H1 (cell line): Measurements from ENCODE around the gene GRHL3. TPM values are rescaled to one million over a fixed set of nuclear protein-coding genes. Genes with fewer than 3 reads are reported as not detected.

Experiments
- CTCF ChIA-PET: fragments of 300-600 bp; sonication (Branson Sonifier 250); formaldehyde crosslinking; loops from one replicate; lab custom pipeline; 2021; ENCODE audit not compliant: partially characterized antibody; lab: Charles Lee
- POLR2A ChIA-PET: fragments of 300-600 bp; sonication (Branson Sonifier 250); formaldehyde crosslinking; loops from one replicate; lab custom pipeline; 2021; ENCODE audit warnings: inconsistent platforms; ENCODE audit not compliant: partially characterized antibody; lab: Charles Lee
- DNase-seq, 2 experiments: peaks; one replicate each; pipeline versions ENCODE4 v3.0.0 to v3.0.0-alpha.2; 2010 to 2022; ENCODE audit warnings: low spot score in 2 of 2, low read depth in 1 of 2, mixed read lengths in 1 of 2
- FAIRE-seq: peaks from 2 replicates; lab custom pipeline; 2011; peaks lifted over from hg19 to GRCh38; lab: Jason Lieb, UNC
- H2AFZ ChIP-seq: 2 replicates; pipeline ENCODE4 v1.8.1; 2012; ENCODE audit warnings: low read length, inconsistent platforms
- H2AK5ac ChIP-seq: 2 replicates; pipeline ENCODE4 v1.6.1; 2013; ENCODE audit warnings: low read depth, low read length
- H2BK120ac ChIP-seq: replicated peaks from 2 replicates; pipeline ENCODE3; 2013; ENCODE audit warnings: low read depth, low read length, inconsistent platforms
- H2BK12ac ChIP-seq: 2 replicates; pipeline ENCODE4 v1.6.1; 2013; ENCODE audit warnings: low read depth, low read length
- H2BK15ac ChIP-seq: 2 replicates; pipeline ENCODE4 v1.6.1; 2013; ENCODE audit warnings: low read length
- H2BK20ac ChIP-seq: 2 replicates; pipeline ENCODE4 v1.6.1; 2013; ENCODE audit warnings: low read length
- H2BK5ac ChIP-seq: 2 replicates; pipeline ENCODE4 v1.6.1; 2013; ENCODE audit warnings: low read depth, low read length
- H3K14ac ChIP-seq: 2 replicates; pipeline ENCODE4 v1.6.1; 2013; ENCODE audit warnings: inconsistent platforms; ENCODE audit not compliant: insufficient read length
- H3K18ac ChIP-seq: 2 replicates; pipeline ENCODE4 v1.6.1; 2013; ENCODE audit warnings: low read length; ENCODE audit errors: extremely low read depth
- H3K23ac ChIP-seq: 2 replicates; pipeline ENCODE4 v1.6.1; 2013; ENCODE audit warnings: inconsistent platforms; ENCODE audit not compliant: insufficient read length
- H3K23me2 ChIP-seq: 2 replicates; pipeline ENCODE4 v1.6.1; 2013; ENCODE audit warnings: low read depth, low read length
- H3K27ac ChIP-seq: 2 replicates; pipeline ENCODE4 v1.6.1; 2011; ENCODE audit warnings: low read depth, low read length, inconsistent platforms
- H3K27me3 ChIP-seq, 4 experiments: replicated peaks in 1 of 4; 1 replicate in 1 of 4; 2 replicates in 3 of 4; pipeline versions ENCODE4 v1.6.1 to v1.8.1; 2011 to 2013; ENCODE audit warnings: low read length in 3 of 4, mild to moderate bottlenecking in 3 of 4, inconsistent platforms in 2 of 4, mixed read lengths in 2 of 4, moderate library complexity in 1 of 4; ENCODE audit not compliant: control insufficient read depth in 3 of 4, insufficient read depth in 3 of 4; ENCODE audit errors: extremely low read depth in 1 of 4
- H3K36me3 ChIP-seq, 4 experiments: 2 replicates each; pipeline versions ENCODE4 v1.6.1 to v1.8.1; 2011 to 2013; ENCODE audit warnings: mild to moderate bottlenecking in 4 of 4, low read length in 3 of 4, moderate library complexity in 2 of 4, control low read depth in 1 of 4, inconsistent platforms in 1 of 4; ENCODE audit not compliant: insufficient read depth in 4 of 4, control insufficient read depth in 2 of 4
- H3K4ac ChIP-seq: replicated peaks from 2 replicates; pipeline ENCODE3; 2013; ENCODE audit warnings: low read length, low read depth, mixed read lengths, inconsistent platforms; ENCODE audit not compliant: insufficient read length
- H3K4me1 ChIP-seq, 4 experiments: replicated peaks in 1 of 4; 1 replicate in 1 of 4; 2 replicates in 3 of 4; pipeline versions ENCODE4 v1.6.1 to v1.8.1; 2011 to 2013; ENCODE audit warnings: low read length in 3 of 4, inconsistent platforms in 2 of 4, mixed read lengths in 1 of 4; ENCODE audit not compliant: insufficient read depth in 4 of 4, control insufficient read depth in 3 of 4
- H3K4me2 ChIP-seq, 2 experiments: 2 replicates each; pipeline versions ENCODE4 v1.6.1 to v1.8.1; 2011 to 2013; ENCODE audit warnings: low read depth in 2 of 2, low read length in 2 of 2, control low read depth in 1 of 2, inconsistent platforms in 1 of 2, mild to moderate bottlenecking in 1 of 2; ENCODE audit not compliant: insufficient read depth in 1 of 2
- H3K4me3 ChIP-seq, 4 experiments: fragments of 200-600, 300-600 bp in 1 of 4; sonication (generic), shearing (Covaris generic), sonication (Bioruptor Twin) in 1 of 4; 2 replicates each; pipeline versions ENCODE4 v1.5.1 to v1.8.1; 2011 to 2016; ENCODE audit warnings: low read length in 4 of 4, low read depth in 3 of 4, control low read depth in 2 of 4, inconsistent platforms in 2 of 4, mild to moderate bottlenecking in 2 of 4, mixed read lengths in 1 of 4, moderate library complexity in 1 of 4; ENCODE audit not compliant: insufficient read depth in 2 of 4; ENCODE audit errors: extremely low read depth in 1 of 4
- H3K56ac ChIP-seq: replicated peaks from 2 replicates; pipeline ENCODE3; 2013; ENCODE audit warnings: low read depth, mild to moderate bottlenecking, mixed read lengths, low read length, inconsistent platforms; ENCODE audit not compliant: insufficient read length
- H3K79me1 ChIP-seq: 2 replicates; pipeline ENCODE4 v1.6.1; 2013; ENCODE audit warnings: low read depth, low read length, control low read depth
- H3K79me2 ChIP-seq, 2 experiments: 2 replicates each; pipeline versions ENCODE4 v1.6.1 to v1.8.1; 2012 to 2013; ENCODE audit warnings: low read length in 2 of 2, mild to moderate bottlenecking in 2 of 2, inconsistent platforms in 1 of 2; ENCODE audit not compliant: insufficient read depth in 2 of 2, control insufficient read depth in 1 of 2
- H3K9ac ChIP-seq, 4 experiments: replicated peaks in 1 of 4; 1 replicate in 1 of 4; 2 replicates in 3 of 4; pipeline versions ENCODE4 v1.6.1 to v1.8.1; 2011 to 2013; ENCODE audit warnings: low read depth in 3 of 4, low read length in 3 of 4, control low read depth in 2 of 4, mild to moderate bottlenecking in 2 of 4, moderate library complexity in 2 of 4, inconsistent platforms in 1 of 4; ENCODE audit errors: extremely low read depth in 1 of 4
- H3K9me3 ChIP-seq, 2 experiments: 2 replicates each; pipeline versions ENCODE4 v1.6.1 to v1.8.1; 2012 to 2013; ENCODE audit warnings: mild to moderate bottlenecking in 2 of 2, moderate library complexity in 2 of 2, control low read depth in 1 of 2, inconsistent platforms in 1 of 2, low read depth in 1 of 2, low read length in 1 of 2, mixed read lengths in 1 of 2; ENCODE audit not compliant: insufficient read depth in 2 of 2
- H4K20me1 ChIP-seq, 2 experiments: replicated peaks in 1 of 2; 2 replicates each; pipeline versions ENCODE3 to v1.8.1; 2011 to 2013; ENCODE audit warnings: inconsistent platforms in 2 of 2, low read length in 2 of 2, mild to moderate bottlenecking in 1 of 2; ENCODE audit not compliant: insufficient read depth in 2 of 2, control insufficient read depth in 1 of 2
- H4K5ac ChIP-seq: 2 replicates; pipeline ENCODE4 v1.6.1; 2013; ENCODE audit warnings: low read length, low read depth, mixed read lengths, inconsistent platforms; ENCODE audit not compliant: insufficient read length
- H4K8ac ChIP-seq: 2 replicates; pipeline ENCODE4 v1.8.0; 2013; ENCODE audit warnings: mild to moderate bottlenecking, moderate library complexity, low read length, inconsistent platforms; ENCODE audit not compliant: insufficient read depth; ENCODE audit errors: extremely low read depth
- H4K91ac ChIP-seq: replicated peaks from 2 replicates; pipeline ENCODE3; 2013; ENCODE audit warnings: low read length, mixed read lengths, inconsistent platforms; ENCODE audit not compliant: insufficient read length
- CHD2 ChIP-seq: IDR thresholded peaks from 2 replicates; pipeline ENCODE4 v1.6.1; 2012; ENCODE audit warnings: low read length, improper control_type of control experiment
- E2F6 ChIP-seq: IDR thresholded peaks from 2 replicates; pipeline ENCODE4 v1.6.1; 2012; ENCODE audit warnings: inconsistent platforms
- PHF8 ChIP-seq: fragments of 200-600 bp; sonication (generic); conservative IDR thresholded peaks from 2 replicates; pipeline ENCODE4 v1.7.1; 2012; ENCODE audit warnings: low read depth, mild to moderate bottlenecking, inconsistent platforms, low read length, moderate library complexity
- SP2 ChIP-seq: IDR thresholded peaks from 2 replicates; pipeline ENCODE4 v1.6.1; 2012; ENCODE audit warnings: mild to moderate bottlenecking, low read length, inconsistent platforms
- TAF7 ChIP-seq: optimal IDR thresholded peaks from 2 replicates; pipeline ENCODE3; 2011; ENCODE audit warnings: low read depth, mild to moderate bottlenecking, inconsistent platforms, low read length, moderate library complexity, borderline replicate concordance
- WGBS, 2 experiments: shearing (Covaris generic) in 1 of 2; methylation state at CpG; one replicate each; pipeline versions ENCODE4 v1.1.6 to v1.1.7; 2013 to 2015; ENCODE audit warnings: low lambda C conversion rate in 2 of 2, mixed read lengths in 2 of 2, inconsistent platforms in 1 of 2, low coverage in 1 of 2, missing lambda C conversion rate in 1 of 2; ENCODE audit not compliant: insufficient replicate concordance in 2 of 2, insufficient coverage in 1 of 2, insufficient read length in 1 of 2; ENCODE audit errors: extremely low coverage in 1 of 2, missing lambda C conversion rate in 1 of 2; 5-methylcytosine and 5-hydroxymethylcytosine counted together
- polyA plus RNA-seq, 7 experiments: library from polyadenylated mRNA; depleted of rRNA in 3 of 7; stranded (reverse) in 5 of 7; unstranded in 2 of 7; fragments of >200 nt in 5 of 7; fragments of 200-250 nt in 2 of 7; gene quantifications; 1 replicate in 5 of 7; 2 replicates in 1 of 7; 4 replicates in 1 of 7; pipeline versions ENCODE4 v1.2.1 to v1.2.3, GENCODE V29; 2011 to 2013; ENCODE audit warnings: missing spikeins in 2 of 7, mixed read lengths in 2 of 7
- total RNA-seq: library from RNA; stranded (reverse); fragmentation: NEBNext Ultra II Directional; extraction: Animal tissue kit (Norgen Biotek cat#: 25700); gene quantifications from 2 replicates; pipeline ENCODE4 v1.2.1, GENCODE V29; 2021
- TF ChIP-seq, protein P1 (sequence below), 3 experiments: IDR thresholded peaks; 1 replicate in 2 of 3; 2 replicates in 1 of 3; pipeline versions ENCODE4 v1.5.1 to v1.6.1; 2011; ENCODE audit warnings: low read length in 3 of 3, mild to moderate bottlenecking in 3 of 3, inconsistent platforms in 2 of 3, low read depth in 1 of 3, moderate library complexity in 1 of 3; ENCODE audit not compliant: insufficient read depth in 1 of 3; ENCODE audit errors: control extremely low read depth in 1 of 3
- TF ChIP-seq, protein P2 (sequence below): IDR thresholded peaks from 2 replicates; pipeline ENCODE4 v1.6.1; 2012; ENCODE audit warnings: inconsistent platforms

The GRHL3 gene
- total and polyA plus RNA-seq, 2 of the 8 experiments (the other 6 are each of a cell fraction or from before 2014, with no cell fraction given) = 0.80 to 1.8 TPM

DNA sequence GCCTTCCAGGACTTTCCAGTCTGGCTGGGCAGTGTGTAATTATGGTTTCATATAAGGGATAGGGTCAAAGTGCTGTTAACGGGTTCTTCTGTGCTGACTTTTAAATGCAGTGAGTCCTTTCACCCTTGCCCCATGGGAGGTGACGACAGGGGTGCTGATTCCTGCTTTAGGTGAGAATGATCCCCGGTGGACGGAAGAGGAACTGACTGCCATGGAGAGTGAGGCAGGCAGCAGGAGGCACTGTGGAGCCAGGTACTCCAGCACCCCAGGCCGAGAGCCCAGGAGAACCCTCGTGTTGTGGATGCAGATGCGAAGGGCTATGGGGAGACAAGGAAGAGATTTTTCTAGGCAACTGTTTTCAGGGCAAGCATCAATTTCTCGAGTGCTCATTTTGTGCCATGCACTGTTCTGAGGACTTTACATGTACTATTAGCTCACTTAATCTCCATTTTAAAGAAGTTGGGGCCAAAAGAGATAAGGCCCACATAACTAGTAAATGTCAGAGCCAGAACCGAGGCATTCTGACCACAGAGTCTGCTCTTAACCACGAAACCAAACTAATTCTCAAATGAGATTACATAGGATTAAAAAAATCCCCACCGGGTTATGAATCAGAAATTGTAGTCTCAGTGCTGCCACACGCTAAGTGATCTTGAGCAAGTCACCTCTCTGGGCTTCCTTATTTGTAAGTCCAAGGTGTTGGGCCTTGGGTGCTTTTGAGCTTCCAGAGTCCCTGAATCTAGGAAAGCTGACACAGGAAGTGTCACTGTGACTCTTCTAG lies 66.2 kb downstream of the GRHL3 start:
- Histone ChIP-seq H4K5ac (no peak overlapping the region), H4K20me1 (no peaks in the 10 kb centered on the region), H3K23me2 (no peaks in the 10 kb centered on the region), H3K56ac (no peak overlapping the region), H3K79me1 (no peaks in the 10 kb centered on the region), H3K4me3 (no peak overlapping the region), H3K36me3 (no peaks in the 10 kb centered on the region; a peak in 2 of 8 replicates), H2BK20ac (no peak overlapping the region), H2AFZ (no peak overlapping the region), H3K27ac (no peak overlapping the region), H2BK120ac (no peak overlapping the region), H3K18ac (no peak overlapping the region), H3K4me2 (no peak overlapping the region), H2AK5ac (no peak overlapping the region), H3K4me1 (no peaks in the 10 kb centered on the region), H3K79me2 (no peaks in the 10 kb centered on the region), H3K9me3 (no peaks in the 10 kb centered on the region), H3K4ac (no peak overlapping the region), H2BK12ac (0 out of 2 replicates have a peak overlapping the region, but pooled peaks have one; percentile 7), H3K23ac (no peak overlapping the region), H3K27me3 (no peaks in the 10 kb centered on the region), H4K8ac (no peak overlapping the region), H3K14ac (no peak overlapping the region), H3K9ac (no peak overlapping the region), H2BK5ac (no peak overlapping the region), H4K91ac (no peak overlapping the region), H2BK15ac (no peak overlapping the region)
- ChIA-PET POLR2A (interaction anchor here (0.7 to 1.2 kb wide), 2 partner anchors 234 to 804 kb away, joined by 3 read pairs; no protein-coding TSS in a partner anchor), CTCF (interaction anchor here (0.6 to 9.8 kb wide), 56 partner anchors 8 to 235 kb away, joined by 3 to 233 read pairs (median 4); partner anchors contain the start of genes IFNLR1 and NIPAL3)
- 85% methylated on average over 12 of the region's 12 CpGs; no CpG with 5 or more reads in 1 of the 2 experiments for WGBS, 2 experiments
- FAIRE-seq (peak; percentile 88), DNase-seq (peak; percentile 47 to 77)
- TF ChIP-seq, protein P1, sequence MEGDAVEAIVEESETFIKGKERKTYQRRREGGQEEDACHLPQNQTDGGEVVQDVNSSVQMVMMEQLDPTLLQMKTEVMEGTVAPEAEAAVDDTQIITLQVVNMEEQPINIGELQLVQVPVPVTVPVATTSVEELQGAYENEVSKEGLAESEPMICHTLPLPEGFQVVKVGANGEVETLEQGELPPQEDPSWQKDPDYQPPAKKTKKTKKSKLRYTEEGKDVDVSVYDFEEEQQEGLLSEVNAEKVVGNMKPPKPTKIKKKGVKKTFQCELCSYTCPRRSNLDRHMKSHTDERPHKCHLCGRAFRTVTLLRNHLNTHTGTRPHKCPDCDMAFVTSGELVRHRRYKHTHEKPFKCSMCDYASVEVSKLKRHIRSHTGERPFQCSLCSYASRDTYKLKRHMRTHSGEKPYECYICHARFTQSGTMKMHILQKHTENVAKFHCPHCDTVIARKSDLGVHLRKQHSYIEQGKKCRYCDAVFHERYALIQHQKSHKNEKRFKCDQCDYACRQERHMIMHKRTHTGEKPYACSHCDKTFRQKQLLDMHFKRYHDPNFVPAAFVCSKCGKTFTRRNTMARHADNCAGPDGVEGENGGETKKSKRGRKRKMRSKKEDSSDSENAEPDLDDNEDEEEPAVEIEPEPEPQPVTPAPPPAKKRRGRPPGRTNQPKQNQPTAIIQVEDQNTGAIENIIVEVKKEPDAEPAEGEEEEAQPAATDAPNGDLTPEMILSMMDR (IDR thresholded peaks at IDR 0.05; ENCODE audit: control extremely low read depth in 1 of 3, insufficient read depth in 1 of 3, low read depth in 1 of 3, low read length in 3 of 3) = peak; percentile 100
- TF ChIP-seq, protein P2, sequence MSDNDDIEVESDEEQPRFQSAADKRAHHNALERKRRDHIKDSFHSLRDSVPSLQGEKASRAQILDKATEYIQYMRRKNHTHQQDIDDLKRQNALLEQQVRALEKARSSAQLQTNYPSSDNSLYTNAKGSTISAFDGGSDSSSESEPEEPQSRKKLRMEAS = peak; percentile 28; the same call in 1 of the 2 replicates
- TF ChIP-seq SP2 = no peak
- TF ChIP-seq E2F6 = 0 out of 2 replicates have a peak, but pooled peaks have one; percentile 13
- no peak for TF ChIP-seq TAF7
- TF ChIP-seq PHF8 = no peak
- no peak for TF ChIP-seq CHD2
